HCT116 (cell line): ENCODE measurements around the gene SUGCT. TPM values are rescaled to one million over a fixed set of nuclear protein-coding genes. Genes with fewer than 3 reads are reported as not detected.

ENCODE experiments used
- ATAC-seq: fragments of 200-7000 bp; cut with Tn5 transposase; 2 replicates; pipeline ENCODE4 v1.9.1; 2020; ENCODE audit warnings: mild to moderate bottlenecking, moderate library complexity
- BruUV-seq: library from RNA; stranded (reverse); fragments of 400-500 nt; replicated peaks from 2 replicates; lab custom pipeline; 2021; lab: Mats Ljungman, UMichigan
- CTCF ChIA-PET: fragments of 300-600 bp; sonication (Branson Sonifier 250); formaldehyde crosslinking; loops from one replicate; lab custom pipeline; 2021; ENCODE audit warnings: antibody characterized with exemption; lab: Charles Lee
- POLR2A ChIA-PET: fragments of 300-600, 350-600 bp; sonication (Branson Sonifier 250); formaldehyde crosslinking; loops from one replicate; lab custom pipeline; 2021; ENCODE audit warnings: antibody characterized with exemption; lab: Charles Lee
- RAD21 ChIA-PET, 2 experiments: fragments of 300-600 bp; sonication (Branson Sonifier 250); formaldehyde crosslinking; loops; one replicate each; lab custom pipeline; 2023; ENCODE audit warnings: low total read pairs in 2 of 2; ENCODE audit not compliant: uncharacterized antibody in 2 of 2, unreplicated experiment in 2 of 2, low non-redundant PET in 1 of 2; lab: Charles Lee
- DNase-seq: peaks from one replicate; pipeline ENCODE4 v3.0.0-alpha.2; 2010; ENCODE audit warnings: low read depth, low spot score
- H2AFZ ChIP-seq: fragments of 200-600 bp; shearing (Covaris generic), sonication (generic); 2 replicates; pipeline ENCODE4 v1.6.1; 2017; ENCODE audit warnings: low read depth, mixed run types, mixed read lengths, antibody characterized with exemption, low read length; ENCODE audit not compliant: poor library complexity, severe bottlenecking
- H3K27ac ChIP-seq: 2 replicates; pipeline ENCODE4 v1.5.1; 2012; ENCODE audit warnings: low read depth, low read length
- H3K27me3 ChIP-seq: fragments of 200-600 bp; sonication (generic); 2 replicates; pipeline ENCODE4 v1.6.1; 2016; ENCODE audit warnings: mixed run types, low read length, mixed read lengths; ENCODE audit not compliant: insufficient read depth
- H3K36me3 ChIP-seq, 2 experiments: fragments of 200-500 bp in 1 of 2; fragments of 200-600 bp in 1 of 2; sonication (Bioruptor generic) in 1 of 2; sonication (generic) in 1 of 2; 2 replicates each; pipeline versions ENCODE4 v1.5.1 to v1.6.1; 2014 to 2016; ENCODE audit warnings: low read length in 2 of 2, inconsistent platforms in 1 of 2, mixed read lengths in 1 of 2, mixed run types in 1 of 2; ENCODE audit not compliant: insufficient read depth in 2 of 2, control insufficient read depth in 1 of 2
- H3K4me1 ChIP-seq, 2 experiments: fragments of 200-600 bp in 1 of 2; sonication (generic) in 1 of 2; 2 replicates each; pipeline versions ENCODE4 v1.5.1 to v1.6.1; 2012 to 2017; ENCODE audit warnings: low read length in 2 of 2, inconsistent platforms in 1 of 2, mild to moderate bottlenecking in 1 of 2, mixed read lengths in 1 of 2, mixed run types in 1 of 2, moderate library complexity in 1 of 2; ENCODE audit not compliant: insufficient read depth in 2 of 2, control insufficient read depth in 1 of 2
- H3K4me2 ChIP-seq: fragments of 200-600 bp; sonication (generic); 2 replicates; pipeline ENCODE4 v1.6.1; 2017; ENCODE audit warnings: mixed run types, low read length, mixed read lengths
- H3K4me3 ChIP-seq, 2 experiments: fragments of 200-600 bp in 1 of 2; sonication (generic) in 1 of 2; replicated peaks in 1 of 2; 2 replicates each; pipeline ENCODE4 v1.5.1; 2011 to 2016; ENCODE audit warnings: low read length in 2 of 2, control low read depth in 1 of 2, low read depth in 1 of 2, mild to moderate bottlenecking in 1 of 2, mixed read lengths in 1 of 2, mixed run types in 1 of 2
- H3K79me2 ChIP-seq: fragments of 200-600 bp; sonication (generic); 2 replicates; pipeline ENCODE4 v1.6.1; 2017; ENCODE audit warnings: mild to moderate bottlenecking, mixed run types, low read length, moderate library complexity, mixed read lengths; ENCODE audit not compliant: insufficient read depth
- H3K9ac ChIP-seq: fragments of 200-600 bp; sonication (generic); 2 replicates; pipeline ENCODE4 v1.6.1; 2016; ENCODE audit warnings: low read length, mixed read lengths
- H3K9me2 ChIP-seq: fragments of 200-600 bp; sonication (generic), shearing (Covaris generic); 2 replicates; pipeline ENCODE4 v1.6.1; 2017; ENCODE audit warnings: mixed run types, mild to moderate bottlenecking, moderate library complexity; ENCODE audit not compliant: insufficient read depth
- H3K9me3 ChIP-seq, 2 experiments: fragments of 200-500 bp in 1 of 2; fragments of 200-600 bp in 1 of 2; sonication (Bioruptor generic) in 1 of 2; sonication (generic) in 1 of 2; 2 replicates each; pipeline ENCODE4 v1.6.1; 2014 to 2017; ENCODE audit warnings: low read length in 2 of 2, mixed read lengths in 2 of 2, inconsistent platforms in 1 of 2, low read depth in 1 of 2, mild to moderate bottlenecking in 1 of 2, mixed run types in 1 of 2, moderate library complexity in 1 of 2; ENCODE audit not compliant: control insufficient read depth in 1 of 2, insufficient read depth in 1 of 2
- H4K20me1 ChIP-seq: fragments of 200-600 bp; sonication (generic), shearing (Covaris generic); 2 replicates; pipeline ENCODE4 v1.6.1; 2017; ENCODE audit warnings: mixed run types, mild to moderate bottlenecking, moderate library complexity; ENCODE audit not compliant: insufficient read depth
- CEBPB ChIP-seq: IDR thresholded peaks from 2 replicates; pipeline ENCODE4 v1.6.1; 2012; ENCODE audit warnings: low read depth
- CTCF ChIP-seq, 3 experiments: fragments of 200-600 bp in 1 of 3; sonication (generic) in 1 of 3; IDR thresholded peaks in 2 of 3; conservative IDR thresholded peaks in 1 of 3; 2 replicates each; pipeline ENCODE4 v1.5.1; 2012 to 2017; ENCODE audit warnings: low read depth in 2 of 3, low read length in 2 of 3, antibody characterized with exemption in 1 of 3, borderline replicate concordance in 1 of 3, control low read depth in 1 of 3, mild to moderate bottlenecking in 1 of 3, mixed read lengths in 1 of 3, mixed run types in 1 of 3, moderate library complexity in 1 of 3; ENCODE audit not compliant: insufficient read depth in 1 of 3
- EZH2 ChIP-seq: fragments of 200-600 bp; sonication (generic); IDR thresholded peaks from 2 replicates; pipeline ENCODE4 v1.6.1; 2017; ENCODE audit warnings: antibody characterized with exemption, mixed run types
- EZH2phosphoT487 ChIP-seq: fragments of 200-600 bp; IDR thresholded peaks from 2 replicates; pipeline ENCODE4 v1.6.1; 2018; ENCODE audit warnings: antibody characterized with exemption, borderline replicate concordance
- FOSL1 ChIP-seq: IDR thresholded peaks from 2 replicates; pipeline ENCODE4 v1.6.1; 2012; ENCODE audit warnings: low read depth
- JUND ChIP-seq: IDR thresholded peaks from 2 replicates; pipeline ENCODE4 v1.6.1; 2012
- POLR2A ChIP-seq: IDR thresholded peaks from 2 replicates; pipeline ENCODE4 v1.7.0; 2011; ENCODE audit warnings: borderline replicate concordance; ENCODE audit not compliant: insufficient read depth, insufficient read length; ENCODE audit errors: extremely low read depth
- RAD21 ChIP-seq: IDR thresholded peaks from 2 replicates; pipeline ENCODE4 v1.6.1; 2012; ENCODE audit warnings: low read depth, mild to moderate bottlenecking
- REST ChIP-seq: IDR thresholded peaks from 2 replicates; pipeline ENCODE4 v1.6.1; 2012; ENCODE audit warnings: low read depth
- TCF7L2 ChIP-seq: IDR thresholded peaks from 2 replicates; pipeline ENCODE4 v1.7.0; 2011; ENCODE audit warnings: borderline replicate concordance, inconsistent platforms; ENCODE audit not compliant: insufficient read depth, insufficient read length; ENCODE audit errors: extremely low read depth
- ZBTB33 ChIP-seq: IDR thresholded peaks from 2 replicates; pipeline ENCODE4 v1.6.1; 2011; ENCODE audit warnings: mild to moderate bottlenecking, low read length, moderate library complexity; ENCODE audit not compliant: insufficient replicate concordance; ENCODE audit errors: extremely low read depth
- ZFX ChIP-seq: fragments of 450-650 bp; IDR thresholded peaks from 2 replicates; pipeline ENCODE4 v1.6.1; 2017
- intact Hi-C: fragments of 100-400 bp; cut with micrococcal nuclease; formaldehyde crosslinking; loops from 2 replicates; pipeline ENCODE4 v1.10.0; 2022
- total RNA-seq: library from RNA; stranded (reverse); gene quantifications from one replicate; pipeline ENCODE4 v1.2.1, GENCODE V29; 2021; ENCODE audit not compliant: unreplicated experiment
- TF ChIP-seq, protein P1 (sequence below): IDR thresholded peaks from 2 replicates; pipeline ENCODE4 v1.6.1; 2012

Gene SUGCT
- total RNA-seq, 1 experiment from 2014 or later: 4.4 TPM

DNA sequence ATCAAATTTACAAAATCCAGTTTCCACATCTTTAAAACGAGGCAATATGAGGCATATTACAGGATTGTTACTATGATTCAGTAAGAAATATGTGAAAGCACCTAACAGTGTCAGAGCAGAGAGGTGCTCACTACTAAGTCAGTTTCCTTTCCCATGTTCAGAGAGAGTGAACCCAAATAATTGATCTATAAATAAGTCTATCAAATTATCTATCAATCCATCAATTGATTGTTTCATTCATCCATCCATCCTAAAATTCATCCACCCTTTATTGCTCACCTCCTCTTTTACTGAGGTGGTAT, 340.8 kb downstream of the SUGCT start:
- intact Hi-C loops: no loop called here
- BruUV-seq: no TSS peak
- H3K4me1 ChIP-seq: no peaks in the 10 kb centered on the region
- H3K9ac ChIP-seq: no peak overlapping the region
- CTCF ChIA-PET: no interaction called here
- H3K27me3 ChIP-seq: no peaks in the 10 kb centered on the region
- POLR2A ChIA-PET: no interaction called here
- no peaks in the 10 kb centered on the region for H3K36me3 ChIP-seq
- TF ChIP-seq CTCF (IDR thresholded peaks at IDR 0.05 in 2 of 3, conservative IDR thresholded peaks at IDR 0.05 in 1 of 3; ENCODE audit: borderline replicate concordance in 1 of 3, insufficient read depth in 1 of 3, low read depth in 2 of 3, low read length in 2 of 3) (no peak), RAD21 (no peak), EZH2phosphoT487 (no peak), ZBTB33 (no peak), ZFX (no peak), FOSL1 (no peak), CEBPB (no peak), TCF7L2 (no peak), REST (no peak), POLR2A (no peak), JUND (no peak), EZH2 (no peak)
- TF ChIP-seq, protein P1, sequence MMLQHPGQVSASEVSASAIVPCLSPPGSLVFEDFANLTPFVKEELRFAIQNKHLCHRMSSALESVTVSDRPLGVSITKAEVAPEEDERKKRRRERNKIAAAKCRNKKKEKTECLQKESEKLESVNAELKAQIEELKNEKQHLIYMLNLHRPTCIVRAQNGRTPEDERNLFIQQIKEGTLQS: no peak
- H2AFZ ChIP-seq: no peak overlapping the region
- H3K9me2 ChIP-seq: no peaks in the 10 kb centered on the region
- no peaks in the 10 kb centered on the region for H3K9me3 ChIP-seq
- DNase-seq (no peak), ATAC-seq (no peak)
- no peaks in the 10 kb centered on the region for H3K79me2 ChIP-seq
- no peaks in the 10 kb centered on the region; the same call in 1 of the 2 replicates for H4K20me1 ChIP-seq
- no peak overlapping the region for H3K27ac ChIP-seq
- RAD21 ChIA-PET: no interaction called here
- H3K4me2 ChIP-seq: no peak overlapping the region
- H3K4me3 ChIP-seq: no peak overlapping the region
